AG10803 (cell line): Measurements from ENCODE around the gene NKAIN4.

ENCODE experiments used
- DNase-seq: peaks from one replicate; pipeline ENCODE4 v3.0.0; 2010; ENCODE audit warnings: low read depth
- H3K4me3 ChIP-seq: 2 replicates; pipeline ENCODE4 v1.5.1; 2011; ENCODE audit warnings: mild to moderate bottlenecking, low read length, control low read depth
- TF ChIP-seq, protein P1 (sequence below): conservative IDR thresholded peaks from 2 replicates; pipeline ENCODE4 v1.5.1; 2011; ENCODE audit warnings: mild to moderate bottlenecking, low read length, control low read depth, inconsistent platforms

NKAIN4 gene

DNA sequence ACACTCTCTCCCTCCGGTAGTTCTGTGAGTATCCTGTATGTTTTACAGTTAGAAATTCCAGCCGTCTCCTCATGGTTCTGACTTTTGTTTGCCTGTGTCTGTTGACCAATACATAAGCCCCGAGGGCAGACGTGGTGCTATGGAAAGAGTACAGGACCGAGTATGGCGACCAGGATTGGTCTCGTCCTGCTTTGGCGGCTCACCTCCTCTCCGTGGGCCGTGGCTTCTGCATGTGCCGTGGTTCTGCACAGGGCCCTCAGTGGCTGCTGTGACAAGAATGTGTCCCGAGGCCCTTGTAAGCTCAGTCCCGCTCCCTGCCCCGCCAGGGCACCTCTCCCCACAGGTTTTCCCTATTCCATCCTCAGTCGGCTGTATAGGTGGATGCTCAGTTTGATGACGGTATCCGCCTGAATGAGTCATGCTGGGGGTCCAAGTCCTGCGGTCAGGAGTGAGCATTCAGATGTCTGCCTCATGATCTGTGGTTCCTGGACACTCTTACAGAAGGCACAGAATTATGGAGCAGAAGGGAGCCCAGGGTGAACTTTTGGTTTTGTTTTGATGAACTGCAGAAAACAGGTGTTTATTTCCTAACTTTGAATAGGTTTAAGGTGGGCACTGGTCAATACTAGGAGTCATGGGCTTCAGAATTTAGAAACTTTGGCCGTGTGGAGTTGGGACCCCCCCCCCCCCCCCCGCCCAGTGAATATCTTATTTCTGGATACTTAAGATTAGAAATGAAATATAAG lies 19.5 kb upstream of the NKAIN4 start:
- peak overlapping the region; percentile 90 for H3K4me3 ChIP-seq
- TF ChIP-seq, protein P1, sequence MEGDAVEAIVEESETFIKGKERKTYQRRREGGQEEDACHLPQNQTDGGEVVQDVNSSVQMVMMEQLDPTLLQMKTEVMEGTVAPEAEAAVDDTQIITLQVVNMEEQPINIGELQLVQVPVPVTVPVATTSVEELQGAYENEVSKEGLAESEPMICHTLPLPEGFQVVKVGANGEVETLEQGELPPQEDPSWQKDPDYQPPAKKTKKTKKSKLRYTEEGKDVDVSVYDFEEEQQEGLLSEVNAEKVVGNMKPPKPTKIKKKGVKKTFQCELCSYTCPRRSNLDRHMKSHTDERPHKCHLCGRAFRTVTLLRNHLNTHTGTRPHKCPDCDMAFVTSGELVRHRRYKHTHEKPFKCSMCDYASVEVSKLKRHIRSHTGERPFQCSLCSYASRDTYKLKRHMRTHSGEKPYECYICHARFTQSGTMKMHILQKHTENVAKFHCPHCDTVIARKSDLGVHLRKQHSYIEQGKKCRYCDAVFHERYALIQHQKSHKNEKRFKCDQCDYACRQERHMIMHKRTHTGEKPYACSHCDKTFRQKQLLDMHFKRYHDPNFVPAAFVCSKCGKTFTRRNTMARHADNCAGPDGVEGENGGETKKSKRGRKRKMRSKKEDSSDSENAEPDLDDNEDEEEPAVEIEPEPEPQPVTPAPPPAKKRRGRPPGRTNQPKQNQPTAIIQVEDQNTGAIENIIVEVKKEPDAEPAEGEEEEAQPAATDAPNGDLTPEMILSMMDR, result no peak
- peak; percentile 64 for DNase-seq

GRCh38 chr20:63273059-63273579 lies 18.9 kb upstream of the NKAIN4 start:
- TF ChIP-seq, protein P1, result no peak
- H3K4me3 ChIP-seq, result peak overlapping the region; percentile 90
- DNase-seq, result no peak

DNA sequence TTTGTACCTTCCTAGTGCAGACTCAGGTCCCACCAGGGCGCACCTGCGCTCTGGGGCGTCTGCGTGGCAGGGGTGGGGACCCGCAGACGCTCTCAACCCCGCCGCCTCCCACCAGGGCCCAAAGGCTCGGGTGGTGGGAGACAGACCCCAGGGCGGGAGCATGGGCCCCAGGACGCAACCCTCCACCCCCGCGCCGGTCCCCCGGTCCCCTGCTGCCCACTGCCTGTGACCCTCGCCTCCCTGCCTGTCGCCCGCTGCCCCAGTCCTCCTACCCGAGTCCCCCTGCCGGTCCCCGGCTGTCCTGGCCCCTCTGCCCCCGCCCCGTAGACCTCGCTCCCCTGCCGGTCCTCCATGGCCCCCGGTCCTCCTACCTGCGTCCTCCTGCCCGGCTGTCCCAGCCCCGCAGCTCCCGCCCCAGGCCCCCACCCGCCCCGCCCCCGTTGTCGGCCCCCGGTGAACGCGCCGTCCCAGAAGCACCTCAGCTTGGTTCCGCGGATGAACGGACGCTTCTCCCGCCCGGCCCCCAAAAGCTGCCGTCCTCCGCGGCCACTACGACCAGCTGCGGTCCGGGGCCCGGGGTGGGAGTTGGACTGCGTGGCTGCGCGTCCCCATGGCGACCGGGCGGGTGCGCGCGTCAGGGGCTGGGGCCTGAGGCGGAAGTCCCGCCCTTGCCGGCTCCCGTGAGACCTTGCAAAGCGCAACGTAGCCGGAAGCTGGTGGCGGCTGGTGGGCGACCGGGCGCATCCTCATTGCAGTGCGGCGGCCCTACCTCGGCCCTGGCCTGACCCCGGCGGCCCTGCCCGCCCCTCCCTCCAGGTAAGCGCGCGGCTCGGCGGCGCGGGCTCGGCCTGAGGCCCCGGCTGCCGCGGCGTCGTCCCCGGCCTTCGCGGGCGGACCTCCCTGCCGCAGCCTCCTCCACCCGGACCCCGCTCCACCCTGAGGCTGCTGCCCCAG lies 18.1 kb upstream of the NKAIN4 start, which contains the start of gene ARFGAP1:
Gene ARFGAP1 (plus strand): TSS at position 709 of the 954 bp plus-strand sequence. CDS start 2,768 bp downstream, outside the sequence.
- peak; percentile 88 for DNase-seq
- peak within 1 kb of the TSS; percentile 90 for H3K4me3 ChIP-seq
- TF ChIP-seq, protein P1, result no peak

GRCh38 chr20:63270606-63271325 lies 16.5 kb upstream of the NKAIN4 start:
- peak; percentile 23 for DNase-seq
- TF ChIP-seq, protein P1, result no peak
- H3K4me3 ChIP-seq, result no peak overlapping the region

DNA sequence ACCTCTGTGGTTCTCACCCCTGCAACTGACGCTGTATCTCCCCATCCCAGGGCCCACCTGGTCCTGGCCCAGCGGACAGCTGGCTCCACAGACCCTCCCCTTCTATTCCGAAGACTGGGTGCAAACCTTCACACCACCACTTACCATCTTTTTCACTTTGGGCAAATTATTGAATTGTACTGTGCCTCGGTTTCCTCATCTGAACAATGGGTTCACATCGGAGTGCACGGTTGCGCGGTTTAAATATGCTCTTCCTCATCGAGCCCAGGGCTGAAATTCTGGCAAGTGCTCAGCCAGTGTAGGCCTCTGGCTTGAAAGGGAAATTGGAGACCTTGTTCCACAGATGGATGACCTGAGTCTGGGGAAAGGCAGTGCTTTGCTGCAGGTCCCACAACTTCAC lies 15.5 kb upstream of the NKAIN4 start:
- TF ChIP-seq, protein P1, result no peak
- no peak for DNase-seq

DNA sequence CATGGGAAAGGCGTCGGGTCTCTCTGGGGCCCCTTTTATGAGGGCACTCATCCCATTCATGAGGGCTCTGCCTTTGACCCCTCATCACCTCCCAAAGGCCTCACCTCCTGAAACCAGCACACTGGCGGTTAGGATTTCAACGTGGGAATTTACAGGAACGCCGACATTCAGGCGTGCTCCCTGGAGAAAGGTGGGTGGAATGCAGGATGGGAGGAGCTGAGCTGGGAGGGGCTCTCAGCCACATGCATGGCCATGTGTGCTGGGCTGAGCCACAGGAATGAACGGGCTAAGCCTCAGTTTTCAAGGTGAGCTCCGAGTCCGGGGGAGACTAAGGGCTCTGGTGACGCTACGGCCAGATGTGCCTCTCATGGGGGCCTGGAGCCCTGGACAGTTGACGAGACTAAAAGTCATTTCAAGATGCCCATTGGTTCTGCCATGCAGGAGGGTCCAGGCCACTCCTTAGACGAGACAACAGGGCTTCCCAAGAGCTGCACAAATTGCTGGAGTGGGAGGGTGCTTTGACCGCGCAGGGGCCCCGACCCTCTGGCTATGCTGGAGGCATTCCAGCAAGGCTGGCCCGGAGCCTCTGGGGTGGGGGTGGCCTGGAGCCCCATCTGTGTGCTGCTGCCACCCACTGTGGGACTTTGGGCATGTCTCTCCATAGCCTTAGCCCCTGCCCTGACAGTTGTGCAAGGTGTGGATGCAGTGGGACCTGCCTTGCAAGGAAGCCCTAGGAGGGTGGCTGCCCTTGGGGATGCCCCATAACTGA lies 14.6 kb upstream of the NKAIN4 start:
- no peak overlapping the region for H3K4me3 ChIP-seq
- no peak for DNase-seq
- TF ChIP-seq, protein P1, result no peak

More for the DNA sequence above, 15.5 kb upstream of the NKAIN4 start:
- no peak overlapping the region for H3K4me3 ChIP-seq
